ENCODE measurements around the gene FAS. TPM values are rescaled to one million over a fixed set of nuclear protein-coding genes. Genes with fewer than 3 reads are reported as not detected.

The FAS gene
- total and polyA plus RNA-seq, 9 of the 15 experiments (the other 6 are each of a cell fraction or from before 2014, with no cell fraction given) = 0.08 to 0.62 (median 0.37) TPM

DNA sequence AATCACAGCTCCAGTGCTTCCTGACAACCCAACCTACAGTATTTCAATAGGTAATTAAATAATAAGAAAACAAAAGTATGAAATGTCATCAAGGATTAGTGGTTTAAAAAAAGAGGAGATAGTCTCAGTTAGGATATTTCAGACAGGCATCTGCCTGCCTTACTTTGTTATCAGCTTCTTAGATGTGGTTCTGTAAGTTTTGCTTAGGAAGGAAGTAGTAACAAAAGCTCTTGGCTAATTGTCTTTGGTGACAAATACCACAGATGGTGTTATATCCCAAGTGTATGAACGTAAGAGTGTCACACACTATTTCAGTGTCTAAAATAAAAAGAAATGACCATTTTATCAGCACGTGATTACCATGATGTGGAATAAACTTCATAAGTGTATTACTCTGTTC lies 28.3 kb upstream of the FAS start (continued):
- TF ChIP-seq, protein P1, sequence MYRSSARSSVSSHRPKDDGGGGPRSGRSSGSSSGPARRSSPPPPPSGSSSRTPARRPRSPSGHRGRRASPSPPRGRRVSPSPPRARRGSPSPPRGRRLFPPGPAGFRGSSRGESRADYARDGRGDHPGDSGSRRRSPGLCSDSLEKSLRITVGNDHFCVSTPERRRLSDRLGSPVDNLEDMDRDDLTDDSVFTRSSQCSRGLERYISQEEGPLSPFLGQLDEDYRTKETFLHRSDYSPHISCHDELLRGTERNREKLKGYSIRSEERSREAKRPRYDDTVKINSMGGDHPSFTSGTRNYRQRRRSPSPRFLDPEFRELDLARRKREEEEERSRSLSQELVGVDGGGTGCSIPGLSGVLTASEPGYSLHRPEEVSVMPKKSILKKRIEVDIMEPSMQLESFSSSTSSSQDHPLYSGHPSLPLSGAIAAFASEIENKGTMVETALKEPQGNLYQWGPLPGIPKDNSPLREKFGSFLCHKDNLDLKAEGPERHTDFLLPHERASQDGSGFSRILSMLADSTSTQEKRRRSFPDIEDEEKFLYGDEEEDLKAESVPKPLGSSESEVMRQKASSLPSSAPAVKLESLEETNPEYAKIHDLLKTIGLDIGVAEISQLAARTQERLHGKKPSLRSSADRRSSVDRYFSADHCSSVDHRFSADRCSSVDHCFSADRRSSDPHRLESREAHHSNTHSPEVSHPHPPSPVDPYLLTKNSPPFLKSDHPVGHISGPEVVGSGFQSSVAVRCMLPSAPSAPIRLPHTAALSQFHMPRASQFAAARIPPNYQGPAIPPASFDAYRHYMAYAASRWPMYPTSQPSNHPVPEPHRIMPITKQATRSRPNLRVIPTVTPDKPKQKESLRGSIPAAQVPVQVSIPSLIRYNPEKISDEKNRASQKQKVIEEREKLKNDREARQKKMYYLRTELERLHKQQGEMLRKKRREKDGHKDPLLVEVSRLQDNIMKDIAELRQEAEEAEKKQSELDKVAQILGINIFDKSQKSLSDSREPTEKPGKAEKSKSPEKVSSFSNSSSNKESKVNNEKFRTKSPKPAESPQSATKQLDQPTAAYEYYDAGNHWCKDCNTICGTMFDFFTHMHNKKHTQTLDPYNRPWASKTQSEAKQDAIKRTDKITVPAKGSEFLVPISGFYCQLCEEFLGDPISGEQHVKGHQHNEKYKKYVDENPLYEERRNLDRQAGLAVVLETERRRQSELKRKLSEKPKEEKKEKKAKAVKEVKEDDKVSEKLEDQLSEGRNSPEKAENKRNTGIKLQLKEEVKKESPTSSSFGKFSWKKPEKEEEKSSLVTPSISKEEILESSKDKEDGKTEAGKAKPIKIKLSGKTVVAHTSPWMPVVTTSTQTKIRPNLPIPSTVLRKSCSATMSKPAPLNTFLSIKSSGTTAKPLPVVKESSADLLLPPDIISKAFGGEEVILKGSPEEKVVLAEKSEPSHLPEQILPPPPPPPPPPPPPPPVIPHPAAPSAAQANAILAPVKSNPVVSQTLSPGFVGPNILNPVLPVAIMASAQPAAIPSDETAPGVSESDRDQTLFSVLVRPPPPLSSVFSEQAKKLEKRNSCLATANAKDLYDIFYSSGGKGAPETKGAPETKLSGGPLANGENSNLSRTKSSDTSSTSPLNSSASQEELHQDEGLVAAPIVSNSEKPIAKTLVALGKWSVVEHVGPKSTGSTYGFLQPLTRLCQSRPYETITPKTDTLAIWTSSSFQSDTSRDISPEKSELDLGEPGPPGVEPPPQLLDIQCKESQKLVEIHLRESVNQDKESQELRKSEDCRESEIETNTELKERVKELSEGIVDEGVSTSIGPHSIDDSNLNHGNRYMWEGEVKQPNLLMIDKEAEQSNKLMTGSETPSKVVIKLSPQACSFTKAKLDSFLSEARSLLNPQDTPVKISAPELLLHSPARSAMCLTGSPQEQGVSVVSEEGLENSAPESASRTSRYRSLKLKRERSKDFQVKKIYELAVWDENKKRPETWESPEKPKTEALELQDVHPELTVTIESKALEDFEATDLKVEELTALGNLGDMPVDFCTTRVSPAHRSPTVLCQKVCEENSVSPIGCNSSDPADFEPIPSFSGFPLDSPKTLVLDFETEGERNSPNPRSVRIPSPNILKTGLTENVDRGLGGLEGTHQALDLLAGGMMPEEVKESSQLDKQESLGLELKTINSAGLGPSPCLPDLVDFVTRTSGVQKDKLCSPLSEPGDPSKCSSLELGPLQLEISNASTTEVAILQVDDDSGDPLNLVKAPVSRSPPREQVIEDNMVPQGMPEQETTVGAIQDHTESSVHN (IDR thresholded peaks at IDR 0.05; ENCODE audit: borderline replicate concordance in 1 of 2, low read depth in 1 of 2) = no peak
- no peak for TF ChIP-seq ELK1 (CRISPR knock-in tag; IDR thresholded peaks at IDR 0.05)

All from K562 (cell line).